GM12891 (cell line): ENCODE data around the gene ACSL4.

ENCODE experiments used
- PAX5 ChIP-seq: IDR thresholded peaks from 2 replicates; pipeline ENCODE4 v1.6.1; 2011; ENCODE audit warnings: low read length, moderate library complexity, mild to moderate bottlenecking; ENCODE audit not compliant: insufficient read depth, severe bottlenecking
- POLR2A ChIP-seq: IDR thresholded peaks from 2 replicates; pipeline ENCODE4 v1.6.1; 2011; ENCODE audit warnings: low read depth, low read length, control low read depth
- POLR2AphosphoS5 ChIP-seq: IDR thresholded peaks from 2 replicates; pipeline ENCODE4 v1.6.1; 2011; ENCODE audit warnings: low read depth, low read length, control low read depth
- TAF1 ChIP-seq: IDR thresholded peaks from 2 replicates; pipeline ENCODE4 v1.6.1; 2011; ENCODE audit warnings: low read depth, low read length, control low read depth

DNA sequence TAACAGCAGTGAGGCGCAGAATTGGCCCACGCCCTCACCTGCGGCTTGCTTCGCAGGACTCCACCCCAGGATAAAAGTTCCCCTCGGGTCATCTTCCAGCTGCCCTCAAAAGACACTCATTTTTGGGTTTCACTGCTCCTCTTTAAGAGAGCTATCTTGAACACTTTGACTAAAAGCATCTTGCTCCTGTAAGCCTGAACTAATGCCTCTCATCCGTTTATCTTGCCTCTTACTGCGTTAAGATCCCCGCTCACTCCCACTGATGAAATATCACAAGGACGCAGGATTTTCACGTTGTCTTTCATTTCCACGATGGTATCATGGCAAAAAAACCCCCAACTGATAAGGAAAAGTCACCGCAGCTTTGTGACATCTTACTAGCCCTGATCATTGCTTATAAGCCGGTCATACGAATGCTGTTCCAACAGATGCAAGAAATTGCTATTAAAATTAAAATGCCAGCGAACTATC lies 591 bp upstream of the ACSL4 start:
- no peak for TF ChIP-seq POLR2A
- TF ChIP-seq PAX5, result no peak
- no peak for TF ChIP-seq POLR2AphosphoS5
- 0 out of 2 replicates have a peak, but pooled peaks have one; percentile 7 for TF ChIP-seq TAF1
